ENCODE measurements around the gene CA14.

DNA sequence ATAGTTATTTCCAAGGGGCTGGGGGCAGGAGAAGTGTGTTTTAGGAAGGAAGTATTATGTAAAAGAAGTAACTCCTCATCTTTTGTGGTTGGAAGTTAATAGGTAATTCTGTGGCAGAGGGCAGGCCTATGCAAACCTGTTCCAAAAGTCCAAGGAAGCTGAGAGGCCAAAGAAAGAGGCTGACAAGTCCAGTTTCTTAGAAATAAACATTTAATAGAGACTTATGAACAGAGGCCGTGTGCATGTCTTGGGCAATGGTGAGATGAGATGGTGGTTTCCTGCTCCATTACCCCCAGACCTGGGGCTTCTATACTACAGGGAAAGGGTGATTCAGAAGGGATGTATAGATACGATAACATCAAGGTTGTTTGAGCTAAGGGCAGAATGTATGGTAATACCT is 7.6 kb upstream of the CA14 start:
- TF ChIP-seq, protein P1, sequence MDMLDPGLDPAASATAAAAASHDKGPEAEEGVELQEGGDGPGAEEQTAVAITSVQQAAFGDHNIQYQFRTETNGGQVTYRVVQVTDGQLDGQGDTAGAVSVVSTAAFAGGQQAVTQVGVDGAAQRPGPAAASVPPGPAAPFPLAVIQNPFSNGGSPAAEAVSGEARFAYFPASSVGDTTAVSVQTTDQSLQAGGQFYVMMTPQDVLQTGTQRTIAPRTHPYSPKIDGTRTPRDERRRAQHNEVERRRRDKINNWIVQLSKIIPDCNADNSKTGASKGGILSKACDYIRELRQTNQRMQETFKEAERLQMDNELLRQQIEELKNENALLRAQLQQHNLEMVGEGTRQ (CRISPR knock-in tag; IDR thresholded peaks at IDR 0.05), result no peak
- TF ChIP-seq, protein P2, sequence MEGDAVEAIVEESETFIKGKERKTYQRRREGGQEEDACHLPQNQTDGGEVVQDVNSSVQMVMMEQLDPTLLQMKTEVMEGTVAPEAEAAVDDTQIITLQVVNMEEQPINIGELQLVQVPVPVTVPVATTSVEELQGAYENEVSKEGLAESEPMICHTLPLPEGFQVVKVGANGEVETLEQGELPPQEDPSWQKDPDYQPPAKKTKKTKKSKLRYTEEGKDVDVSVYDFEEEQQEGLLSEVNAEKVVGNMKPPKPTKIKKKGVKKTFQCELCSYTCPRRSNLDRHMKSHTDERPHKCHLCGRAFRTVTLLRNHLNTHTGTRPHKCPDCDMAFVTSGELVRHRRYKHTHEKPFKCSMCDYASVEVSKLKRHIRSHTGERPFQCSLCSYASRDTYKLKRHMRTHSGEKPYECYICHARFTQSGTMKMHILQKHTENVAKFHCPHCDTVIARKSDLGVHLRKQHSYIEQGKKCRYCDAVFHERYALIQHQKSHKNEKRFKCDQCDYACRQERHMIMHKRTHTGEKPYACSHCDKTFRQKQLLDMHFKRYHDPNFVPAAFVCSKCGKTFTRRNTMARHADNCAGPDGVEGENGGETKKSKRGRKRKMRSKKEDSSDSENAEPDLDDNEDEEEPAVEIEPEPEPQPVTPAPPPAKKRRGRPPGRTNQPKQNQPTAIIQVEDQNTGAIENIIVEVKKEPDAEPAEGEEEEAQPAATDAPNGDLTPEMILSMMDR (IDR thresholded peaks at IDR 0.05), result no peak
- TF ChIP-seq, protein P3, sequence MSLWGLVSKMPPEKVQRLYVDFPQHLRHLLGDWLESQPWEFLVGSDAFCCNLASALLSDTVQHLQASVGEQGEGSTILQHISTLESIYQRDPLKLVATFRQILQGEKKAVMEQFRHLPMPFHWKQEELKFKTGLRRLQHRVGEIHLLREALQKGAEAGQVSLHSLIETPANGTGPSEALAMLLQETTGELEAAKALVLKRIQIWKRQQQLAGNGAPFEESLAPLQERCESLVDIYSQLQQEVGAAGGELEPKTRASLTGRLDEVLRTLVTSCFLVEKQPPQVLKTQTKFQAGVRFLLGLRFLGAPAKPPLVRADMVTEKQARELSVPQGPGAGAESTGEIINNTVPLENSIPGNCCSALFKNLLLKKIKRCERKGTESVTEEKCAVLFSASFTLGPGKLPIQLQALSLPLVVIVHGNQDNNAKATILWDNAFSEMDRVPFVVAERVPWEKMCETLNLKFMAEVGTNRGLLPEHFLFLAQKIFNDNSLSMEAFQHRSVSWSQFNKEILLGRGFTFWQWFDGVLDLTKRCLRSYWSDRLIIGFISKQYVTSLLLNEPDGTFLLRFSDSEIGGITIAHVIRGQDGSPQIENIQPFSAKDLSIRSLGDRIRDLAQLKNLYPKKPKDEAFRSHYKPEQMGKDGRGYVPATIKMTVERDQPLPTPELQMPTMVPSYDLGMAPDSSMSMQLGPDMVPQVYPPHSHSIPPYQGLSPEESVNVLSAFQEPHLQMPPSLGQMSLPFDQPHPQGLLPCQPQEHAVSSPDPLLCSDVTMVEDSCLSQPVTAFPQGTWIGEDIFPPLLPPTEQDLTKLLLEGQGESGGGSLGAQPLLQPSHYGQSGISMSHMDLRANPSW (CRISPR knock-in tag; conservative IDR thresholded peaks at IDR 0.05; ENCODE audit: low read depth), result no peak
- TF ChIP-seq SP1 (CRISPR knock-in tag; conservative IDR thresholded peaks at IDR 0.05) (no peak), KAT7 (CRISPR knock-in tag; IDR thresholded peaks at IDR 0.05; ENCODE audit: borderline replicate concordance) (no peak), NFYB (CRISPR knock-in tag; conservative IDR thresholded peaks at IDR 0.05; ENCODE audit: low read depth) (no peak)
- TF ChIP-seq, protein P4, sequence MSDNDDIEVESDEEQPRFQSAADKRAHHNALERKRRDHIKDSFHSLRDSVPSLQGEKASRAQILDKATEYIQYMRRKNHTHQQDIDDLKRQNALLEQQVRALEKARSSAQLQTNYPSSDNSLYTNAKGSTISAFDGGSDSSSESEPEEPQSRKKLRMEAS (CRISPR knock-in tag; IDR thresholded peaks at IDR 0.05), result no peak
- TF ChIP-seq, protein P5, sequence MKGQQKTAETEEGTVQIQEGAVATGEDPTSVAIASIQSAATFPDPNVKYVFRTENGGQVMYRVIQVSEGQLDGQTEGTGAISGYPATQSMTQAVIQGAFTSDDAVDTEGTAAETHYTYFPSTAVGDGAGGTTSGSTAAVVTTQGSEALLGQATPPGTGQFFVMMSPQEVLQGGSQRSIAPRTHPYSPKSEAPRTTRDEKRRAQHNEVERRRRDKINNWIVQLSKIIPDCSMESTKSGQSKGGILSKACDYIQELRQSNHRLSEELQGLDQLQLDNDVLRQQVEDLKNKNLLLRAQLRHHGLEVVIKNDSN (CRISPR knock-in tag; IDR thresholded peaks at IDR 0.05), result no peak
- TF ChIP-seq, protein P6, sequence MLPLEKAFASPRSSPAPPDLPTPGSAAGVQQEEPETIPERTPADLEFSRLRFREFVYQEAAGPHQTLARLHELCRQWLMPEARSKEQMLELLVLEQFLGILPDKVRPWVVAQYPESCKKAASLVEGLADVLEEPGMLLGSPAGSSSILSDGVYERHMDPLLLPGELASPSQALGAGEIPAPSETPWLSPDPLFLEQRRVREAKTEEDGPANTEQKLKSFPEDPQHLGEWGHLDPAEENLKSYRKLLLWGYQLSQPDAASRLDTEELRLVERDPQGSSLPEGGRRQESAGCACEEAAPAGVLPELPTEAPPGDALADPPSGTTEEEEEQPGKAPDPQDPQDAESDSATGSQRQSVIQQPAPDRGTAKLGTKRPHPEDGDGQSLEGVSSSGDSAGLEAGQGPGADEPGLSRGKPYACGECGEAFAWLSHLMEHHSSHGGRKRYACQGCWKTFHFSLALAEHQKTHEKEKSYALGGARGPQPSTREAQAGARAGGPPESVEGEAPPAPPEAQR (CRISPR knock-in tag; IDR thresholded peaks at IDR 0.05), result no peak

Data from WTC11 (cell line).